BLaER1 (cell line): ENCODE data around the gene MN1.
A peak's percentile ranks its signal among the peaks of the same experiment; 100 is the strongest.

Experiments used
- H3K27ac ChIP-seq: shearing (Covaris generic); formaldehyde crosslinking; 2 replicates; pipeline ENCODE4 v1.8.1; 2022
- H3K27me3 ChIP-seq: shearing (Covaris generic); formaldehyde crosslinking; 2 replicates; pipeline ENCODE4 v1.8.1; 2022
- H3K36me3 ChIP-seq: shearing (Covaris generic); formaldehyde crosslinking; 2 replicates; pipeline ENCODE4 v1.8.1; 2022
- H3K4me1 ChIP-seq: shearing (Covaris generic); formaldehyde crosslinking; 2 replicates; pipeline ENCODE4 v1.8.1; 2022
- H3K4me2 ChIP-seq: shearing (Covaris generic); formaldehyde crosslinking; 2 replicates; pipeline ENCODE4 v1.8.1; 2022
- H3K4me3 ChIP-seq: shearing (Covaris generic); formaldehyde crosslinking; 2 replicates; pipeline ENCODE4 v1.8.1; 2022
- H3K9ac ChIP-seq: shearing (Covaris generic); formaldehyde crosslinking; 2 replicates; pipeline ENCODE4 v1.8.1; 2022
- H3K9me3 ChIP-seq: shearing (Covaris generic); formaldehyde crosslinking; 2 replicates; pipeline ENCODE4 v1.8.1; 2022
- H4K20me1 ChIP-seq: shearing (Covaris generic); formaldehyde crosslinking; 2 replicates; pipeline ENCODE4 v1.8.1; 2022
- Cebpa-rat ChIP-seq: shearing (Covaris generic); IDR thresholded peaks from 2 replicates; pipeline ENCODE4 v1.8.1; 2022

The MN1 gene

GRCh38 chr22:27769012-27769411 lies 32.5 kb downstream of the MN1 start:
- H3K36me3 ChIP-seq = no peaks in the 10 kb centered on the region
- no peak overlapping the region for H3K4me2 ChIP-seq
- H3K4me3 ChIP-seq = no peak overlapping the region
- H3K9me3 ChIP-seq = no peaks in the 10 kb centered on the region
- H3K9ac ChIP-seq = no peak overlapping the region
- H3K4me1 ChIP-seq = peaks cover 13% of the 10 kb centered on the region; the same call in 1 of the 2 replicates
- no peaks in the 10 kb centered on the region for H4K20me1 ChIP-seq
- TF ChIP-seq Cebpa-rat = no peak
- no peaks in the 10 kb centered on the region for H3K27me3 ChIP-seq
- H3K27ac ChIP-seq = no peak overlapping the region

DNA sequence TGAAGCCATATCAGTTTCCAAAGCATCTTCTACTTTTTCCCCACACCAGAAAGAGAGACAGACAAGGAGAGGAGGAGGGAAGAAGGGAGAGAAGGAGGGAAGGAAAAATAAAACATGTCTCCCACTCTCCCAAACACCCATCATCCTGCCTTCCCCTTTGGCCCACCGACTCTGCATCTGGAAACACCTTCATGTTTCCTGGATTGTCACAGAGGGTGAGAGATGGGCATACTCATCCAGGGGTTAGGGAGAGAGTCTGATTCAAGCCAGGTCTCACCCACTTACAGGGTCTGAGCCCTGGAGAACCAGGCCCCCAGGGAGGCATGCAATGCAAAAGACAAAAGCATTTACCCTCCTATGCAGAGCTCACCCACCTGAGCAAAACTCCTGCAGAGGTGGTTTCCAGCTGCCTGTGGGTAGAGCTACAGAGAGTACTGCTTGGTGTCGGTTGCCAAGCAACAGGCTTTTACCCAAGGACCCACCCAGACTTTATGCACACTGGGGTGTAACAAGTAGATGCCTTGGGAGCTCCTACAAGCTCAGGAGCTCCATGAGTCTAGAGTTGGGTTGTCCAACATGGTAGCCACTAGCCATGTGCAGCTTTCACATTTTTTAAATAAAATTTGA lies 33.4 kb downstream of the MN1 start:
- H3K36me3 ChIP-seq = no peaks in the 10 kb centered on the region
- no peaks in the 10 kb centered on the region for H3K9me3 ChIP-seq
- H3K4me3 ChIP-seq = no peak overlapping the region
- no peaks in the 10 kb centered on the region for H3K27me3 ChIP-seq
- no peak overlapping the region for H3K27ac ChIP-seq
- no peaks in the 10 kb centered on the region for H4K20me1 ChIP-seq
- TF ChIP-seq Cebpa-rat = no peak
- H3K4me1 ChIP-seq = 0 out of 2 replicates have a peak, but pooled peaks cover 10% of the 10 kb centered on the region
- H3K9ac ChIP-seq = no peak overlapping the region
- no peak overlapping the region for H3K4me2 ChIP-seq

DNA sequence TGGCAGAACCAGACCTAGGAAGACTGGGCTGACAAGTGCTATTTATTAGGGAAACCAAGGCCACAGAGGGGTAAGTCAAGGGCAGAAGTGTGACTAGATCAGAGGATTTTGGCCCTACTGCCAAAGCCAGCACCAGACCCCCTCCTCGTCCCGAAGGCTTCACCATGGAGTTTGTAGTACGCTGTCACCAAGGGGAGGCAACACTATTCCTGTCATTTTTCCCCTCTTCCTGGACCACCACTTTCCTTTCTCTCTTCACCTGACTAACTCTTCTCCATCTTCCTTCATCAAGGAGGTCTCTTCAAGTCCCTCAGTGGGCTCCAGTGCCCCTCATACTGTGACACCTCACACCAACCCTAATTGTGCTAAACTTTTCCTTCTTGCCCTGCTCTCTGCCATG lies 34.9 kb downstream of the MN1 start:
- Histone ChIP-seq H3K4me3 (no peak overlapping the region), H3K9ac (no peak overlapping the region), H4K20me1 (no peaks in the 10 kb centered on the region), H3K4me1 (peaks cover 16% of the 10 kb centered on the region), H3K4me2 (no peak overlapping the region), H3K27ac (no peak overlapping the region), H3K9me3 (no peaks in the 10 kb centered on the region), H3K27me3 (no peaks in the 10 kb centered on the region), H3K36me3 (no peaks in the 10 kb centered on the region)
- TF ChIP-seq Cebpa-rat = no peak

DNA sequence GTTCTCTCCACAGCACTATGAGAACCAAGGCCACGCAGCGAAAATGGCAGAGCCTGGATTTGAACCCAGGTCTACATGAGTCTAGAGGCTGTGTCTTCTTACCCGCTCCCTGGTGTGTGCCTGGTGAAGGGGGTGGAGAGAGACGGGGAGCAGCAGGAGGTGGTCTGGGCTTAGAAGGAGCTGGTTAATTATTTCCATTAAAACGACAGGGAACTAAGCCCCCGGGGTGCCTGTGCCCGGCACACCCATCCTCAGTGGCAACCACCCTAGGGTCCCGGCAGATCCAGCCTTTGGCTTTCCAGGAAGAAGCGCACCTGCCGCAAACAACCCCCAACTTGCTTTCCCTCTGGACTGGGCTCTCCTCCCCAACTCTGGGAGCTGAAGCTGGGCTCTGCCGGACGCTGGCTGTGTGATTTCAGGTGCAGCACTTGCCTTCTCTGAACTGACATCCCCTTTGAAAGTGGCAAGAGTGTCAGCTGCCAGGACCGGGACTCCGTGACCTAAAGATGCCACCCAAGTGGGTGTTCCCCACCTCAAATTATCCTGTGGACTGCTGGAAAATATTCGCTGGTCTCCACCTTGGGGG lies 35.8 kb downstream of the MN1 start:
- peaks cover 24% of the 10 kb centered on the region for H3K4me1 ChIP-seq
- TF ChIP-seq Cebpa-rat = no peak
- no peak overlapping the region for H3K4me2 ChIP-seq
- H3K27ac ChIP-seq = no peak overlapping the region
- H3K36me3 ChIP-seq = no peaks in the 10 kb centered on the region
- H3K9me3 ChIP-seq = no peaks in the 10 kb centered on the region
- no peak overlapping the region for H3K4me3 ChIP-seq
- no peaks in the 10 kb centered on the region for H3K27me3 ChIP-seq
- no peak overlapping the region for H3K9ac ChIP-seq
- H4K20me1 ChIP-seq = no peaks in the 10 kb centered on the region

DNA sequence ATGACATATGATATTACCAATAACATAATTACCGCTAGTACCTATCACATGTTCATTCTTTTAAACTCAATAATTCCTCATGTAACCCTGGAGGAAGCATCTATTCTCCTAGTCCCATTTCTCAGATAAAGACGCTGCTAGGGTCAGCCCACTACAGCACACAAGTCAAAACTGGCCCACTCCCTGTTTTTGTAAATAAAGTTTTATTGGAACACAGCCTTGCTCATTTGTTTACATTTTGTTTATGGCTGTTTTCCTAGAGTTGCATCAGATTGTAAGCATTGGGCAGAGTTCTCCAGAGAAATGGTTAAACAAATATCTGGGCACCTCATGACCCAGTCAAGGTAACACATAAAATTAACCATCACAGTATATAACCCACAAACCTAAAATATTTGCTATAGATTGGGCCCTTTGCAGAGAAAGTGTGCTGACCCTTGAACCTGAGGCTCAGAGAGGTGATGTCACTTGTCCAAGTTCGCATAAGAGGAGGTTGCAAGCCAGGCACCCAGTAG lies 36.8 kb downstream of the MN1 start:
- Histone ChIP-seq H3K36me3 (no peaks in the 10 kb centered on the region), H3K9me3 (no peaks in the 10 kb centered on the region), H4K20me1 (no peaks in the 10 kb centered on the region), H3K4me3 (no peak overlapping the region), H3K4me1 (peaks cover 30% of the 10 kb centered on the region), H3K9ac (no peak overlapping the region), H3K4me2 (no peak overlapping the region), H3K27me3 (no peaks in the 10 kb centered on the region), H3K27ac (no peak overlapping the region)
- TF ChIP-seq Cebpa-rat = no peak

GRCh38 chr22:27761665-27762064 lies 39.9 kb downstream of the MN1 start:
- H3K9ac ChIP-seq = no peak overlapping the region

GRCh38 chr22:27761000-27761399 lies 40.6 kb downstream of the MN1 start:
- Histone ChIP-seq H4K20me1 (no peaks in the 10 kb centered on the region), H3K36me3 (no peaks in the 10 kb centered on the region), H3K9me3 (no peaks in the 10 kb centered on the region), H3K27ac (no peak overlapping the region), H3K27me3 (no peaks in the 10 kb centered on the region), H3K4me1 (peaks cover 21% of the 10 kb centered on the region), H3K9ac (no peak overlapping the region), H3K4me3 (no peak overlapping the region), H3K4me2 (peak overlapping the region; percentile 39)
- TF ChIP-seq Cebpa-rat = no peak

More at GRCh38 chr22:27761665-27762064, 39.9 kb downstream of the MN1 start:
- Histone ChIP-seq H3K9me3 (no peaks in the 10 kb centered on the region), H3K27ac (0 out of 2 replicates have a peak overlapping the region, but pooled peaks have one; percentile 13), H4K20me1 (no peaks in the 10 kb centered on the region), H3K36me3 (no peaks in the 10 kb centered on the region), H3K4me2 (peak overlapping the region; percentile 39), H3K4me1 (peaks cover 21% of the 10 kb centered on the region), H3K27me3 (no peaks in the 10 kb centered on the region), H3K4me3 (no peak overlapping the region)
- TF ChIP-seq Cebpa-rat = no peak

DNA sequence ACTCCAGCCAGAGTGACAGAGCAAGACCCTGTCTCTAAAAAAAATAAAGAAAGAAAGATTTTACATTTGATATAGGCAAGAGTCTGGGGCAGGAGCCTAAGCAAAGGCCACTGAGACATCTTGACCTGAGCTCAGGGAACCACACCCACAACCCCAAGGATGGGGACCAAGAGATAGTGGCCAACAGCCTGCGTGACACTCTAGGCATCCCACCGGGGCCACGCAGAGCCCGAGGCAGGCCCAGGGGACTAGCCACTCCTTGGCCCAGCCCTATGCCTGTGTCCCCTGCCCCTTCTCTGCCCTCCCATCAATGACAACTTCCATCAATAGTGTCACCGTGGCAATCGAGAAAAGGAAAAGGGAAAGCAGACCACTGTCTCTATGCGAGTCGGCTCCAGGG lies 41.1 kb downstream of the MN1 start:
- Histone ChIP-seq H3K36me3 (no peaks in the 10 kb centered on the region), H3K4me3 (no peak overlapping the region), H3K27me3 (no peaks in the 10 kb centered on the region), H3K4me1 (peaks cover 21% of the 10 kb centered on the region), H4K20me1 (no peaks in the 10 kb centered on the region), H3K4me2 (peak overlapping the region; percentile 39; the same call in 1 of the 2 replicates), H3K9me3 (no peaks in the 10 kb centered on the region), H3K9ac (no peak overlapping the region), H3K27ac (no peak overlapping the region)
- TF ChIP-seq Cebpa-rat = no peak

DNA sequence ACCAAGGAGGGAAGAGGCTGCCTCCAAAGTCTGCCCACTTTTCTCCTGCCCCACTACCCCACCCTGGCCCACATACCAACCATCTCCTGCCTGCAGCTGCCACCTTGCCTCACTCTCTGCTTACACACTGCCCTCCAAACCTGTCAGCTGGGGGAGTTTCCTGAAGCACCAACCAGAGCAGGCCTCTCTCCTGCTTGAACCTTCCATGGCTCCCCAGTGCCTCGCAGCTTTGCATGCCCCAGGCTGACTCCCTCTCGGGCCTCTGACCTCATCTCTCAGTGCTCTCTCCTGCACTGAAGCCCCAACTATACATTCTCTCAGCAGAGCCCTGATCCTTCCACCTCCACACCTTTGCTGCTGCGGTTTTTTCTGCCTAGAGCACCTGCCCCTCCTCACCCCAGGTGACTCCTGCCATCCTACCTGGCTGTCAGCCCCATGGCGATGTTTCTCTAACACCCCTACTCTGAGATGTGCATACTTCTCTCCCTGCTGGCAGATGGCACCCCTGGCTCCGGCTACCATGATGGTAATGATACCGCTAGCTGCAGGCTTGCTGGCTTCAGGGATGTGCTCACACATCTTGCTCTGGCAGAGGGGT lies 43.5 kb downstream of the MN1 start:
- Histone ChIP-seq H3K4me1 (peaks cover 42% of the 10 kb centered on the region), H3K9ac (no peak overlapping the region), H4K20me1 (no peaks in the 10 kb centered on the region), H3K27me3 (no peaks in the 10 kb centered on the region), H3K4me2 (no peak overlapping the region), H3K4me3 (no peak overlapping the region), H3K9me3 (no peaks in the 10 kb centered on the region), H3K27ac (no peak overlapping the region), H3K36me3 (no peaks in the 10 kb centered on the region)
- no peak for TF ChIP-seq Cebpa-rat

GRCh38 chr22:27756212-27756660 lies 45.3 kb downstream of the MN1 start:
- no peaks in the 10 kb centered on the region for H3K36me3 ChIP-seq
- no peak overlapping the region for H3K4me3 ChIP-seq
- H3K27ac ChIP-seq = no peak overlapping the region
- H4K20me1 ChIP-seq = no peaks in the 10 kb centered on the region
- no peak overlapping the region for H3K9ac ChIP-seq
- H3K4me2 ChIP-seq = no peak overlapping the region
- no peaks in the 10 kb centered on the region for H3K9me3 ChIP-seq
- no peaks in the 10 kb centered on the region for H3K27me3 ChIP-seq
- H3K4me1 ChIP-seq = peaks cover 41% of the 10 kb centered on the region
- TF ChIP-seq Cebpa-rat = no peak
